Measurements from ENCODE around the gene HMGXB3.

Gene HMGXB3

GRCh38 chr5:150006318-150006717, 5.8 kb downstream of the HMGXB3 start:
- H3K27ac ChIP-seq = no peak overlapping the region
- POLR2A ChIA-PET (ENCODE audit: low non-redundant PET) = no interaction called here
- no peak for TF ChIP-seq CTCF (conservative IDR thresholded peaks at IDR 0.05; ENCODE audit: low read depth)
- DNase-seq (ENCODE audit: low spot score) = no peak
- CTCF ChIA-PET = interaction anchor here (0.7 to 0.8 kb wide), 4 partner anchors 15 to 441 kb away, joined by 3 to 4 read pairs (median 4); no protein-coding TSS in a partner anchor

- no peak for TF ChIP-seq CTCF (conservative IDR thresholded peaks at IDR 0.05; ENCODE audit: low read depth)
- ChIA-PET POLR2A (ENCODE audit: low non-redundant PET) (no interaction called here), CTCF (interaction anchor here (0.6 to 1.3 kb wide), 5 partner anchors 10 to 442 kb away, joined by 3 to 5 read pairs (median 4); no protein-coding TSS in a partner anchor)
- H3K27ac ChIP-seq = no peak overlapping the region
- no peak for DNase-seq (ENCODE audit: low spot score)
Observed at GRCh38 chr5:150007050-150007449, 6.5 kb downstream of the HMGXB3 start.

DNA sequence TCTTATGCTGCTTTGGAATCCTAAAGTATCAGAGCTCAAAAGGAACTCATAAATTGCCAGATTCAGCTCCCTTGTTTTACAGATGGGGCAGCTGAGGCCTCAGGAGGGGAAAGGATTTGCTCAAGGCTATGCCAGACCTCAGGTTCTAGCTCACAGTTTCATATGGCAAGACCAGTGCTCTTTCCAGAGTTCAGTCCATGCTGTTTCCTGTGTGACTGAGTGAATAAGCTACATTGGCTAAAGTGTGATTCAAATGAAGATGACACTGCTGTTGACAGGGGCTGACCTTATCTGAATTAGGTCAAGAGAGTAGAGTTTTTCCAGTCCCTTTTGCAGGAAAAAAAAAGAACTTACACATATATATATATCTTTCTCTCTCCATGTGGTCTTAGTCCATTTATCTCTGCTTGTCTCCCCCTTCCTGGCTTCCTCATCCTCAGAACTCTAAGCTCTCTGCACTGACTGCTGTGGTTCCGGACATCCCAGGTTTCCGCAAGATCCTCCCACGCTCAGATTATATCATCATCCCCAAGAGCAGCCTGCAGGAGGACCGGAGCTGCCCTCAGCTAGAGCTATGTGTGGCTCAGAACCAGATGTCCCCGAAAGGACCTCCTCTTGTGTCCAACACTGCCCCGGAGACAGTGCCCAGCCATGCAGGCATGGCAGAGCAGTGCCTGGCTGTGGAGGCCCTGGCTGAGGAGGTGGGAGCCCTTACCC, 9.3 kb downstream of the HMGXB3 start:
- CTCF ChIA-PET = interaction anchor here (0.6 to 1.0 kb wide), 2 partner anchors 9 to 24 kb away, joined by 3 to 5 read pairs; no protein-coding TSS in a partner anchor
- no peak for DNase-seq (ENCODE audit: low spot score)
- POLR2A ChIA-PET (ENCODE audit: low non-redundant PET) = no interaction called here
- TF ChIP-seq CTCF (conservative IDR thresholded peaks at IDR 0.05; ENCODE audit: low read depth) = no peak
- no peak overlapping the region for H3K27ac ChIP-seq

DNA sequence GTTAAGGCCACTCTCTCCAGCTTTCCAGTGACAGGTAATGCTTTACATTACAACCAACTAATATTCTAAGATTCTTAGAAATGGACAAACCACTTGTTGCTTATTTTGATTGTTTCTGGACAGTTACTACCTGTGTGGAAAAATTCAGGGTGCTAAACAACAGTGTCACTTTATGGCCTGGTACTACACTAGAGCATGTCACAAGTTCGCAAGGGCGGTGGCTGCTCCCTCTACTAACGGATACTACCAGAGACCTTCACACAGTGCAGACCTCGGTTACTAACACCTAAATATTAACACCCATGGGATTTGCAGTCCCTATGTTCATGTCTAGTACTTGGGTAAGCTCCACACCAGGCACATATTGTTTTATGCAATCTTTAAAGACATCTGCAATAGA, 13.4 kb downstream of the HMGXB3 start:
- DNase-seq (ENCODE audit: low spot score) = no peak
- no peak for TF ChIP-seq CTCF (conservative IDR thresholded peaks at IDR 0.05; ENCODE audit: low read depth)
- ChIA-PET POLR2A (ENCODE audit: low non-redundant PET) (no interaction called here), CTCF (no interaction called here)
- no peak overlapping the region for H3K27ac ChIP-seq

- DNase-seq (ENCODE audit: low spot score) = no peak
- ChIA-PET CTCF (no interaction called here), POLR2A (ENCODE audit: low non-redundant PET) (no interaction called here)
- no peak for TF ChIP-seq CTCF (conservative IDR thresholded peaks at IDR 0.05; ENCODE audit: low read depth)
- no peak overlapping the region for H3K27ac ChIP-seq
Observed at GRCh38 chr5:150014456-150014855, 13.9 kb downstream of the HMGXB3 start.

- ChIA-PET CTCF (interaction anchor here (0.6 kb wide), 1 partner anchor 70 kb away, joined by 4 read pairs; no protein-coding TSS in a partner anchor), POLR2A (ENCODE audit: low non-redundant PET) (no interaction called here)
- H3K27ac ChIP-seq = no peak overlapping the region
- TF ChIP-seq CTCF (conservative IDR thresholded peaks at IDR 0.05; ENCODE audit: low read depth) = no peak
- DNase-seq (ENCODE audit: low spot score) = no peak
Observed at GRCh38 chr5:150015415-150015814, 14.9 kb downstream of the HMGXB3 start.
